ENCODE data around the gene CXCL14.

DNA sequence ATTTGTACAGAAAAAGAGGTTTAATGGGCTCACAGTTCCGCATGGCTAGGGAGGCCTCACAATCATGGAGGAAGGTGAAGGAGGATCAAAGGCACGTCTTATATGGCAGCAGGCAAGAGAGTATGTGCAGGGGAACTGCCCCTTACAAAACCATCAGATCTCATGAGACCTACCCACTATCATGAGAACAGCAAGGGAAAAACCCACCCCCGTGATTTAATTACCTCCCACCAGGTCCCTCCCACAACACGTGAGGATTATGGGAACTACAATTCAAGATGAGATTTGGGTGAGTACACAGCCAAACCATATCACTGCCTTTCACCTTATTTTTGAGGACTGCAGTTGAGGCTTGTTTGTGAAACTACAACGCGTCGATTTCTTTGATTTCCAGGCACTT lies 22.2 kb downstream of the CXCL14 start:
- TF ChIP-seq, protein P1, sequence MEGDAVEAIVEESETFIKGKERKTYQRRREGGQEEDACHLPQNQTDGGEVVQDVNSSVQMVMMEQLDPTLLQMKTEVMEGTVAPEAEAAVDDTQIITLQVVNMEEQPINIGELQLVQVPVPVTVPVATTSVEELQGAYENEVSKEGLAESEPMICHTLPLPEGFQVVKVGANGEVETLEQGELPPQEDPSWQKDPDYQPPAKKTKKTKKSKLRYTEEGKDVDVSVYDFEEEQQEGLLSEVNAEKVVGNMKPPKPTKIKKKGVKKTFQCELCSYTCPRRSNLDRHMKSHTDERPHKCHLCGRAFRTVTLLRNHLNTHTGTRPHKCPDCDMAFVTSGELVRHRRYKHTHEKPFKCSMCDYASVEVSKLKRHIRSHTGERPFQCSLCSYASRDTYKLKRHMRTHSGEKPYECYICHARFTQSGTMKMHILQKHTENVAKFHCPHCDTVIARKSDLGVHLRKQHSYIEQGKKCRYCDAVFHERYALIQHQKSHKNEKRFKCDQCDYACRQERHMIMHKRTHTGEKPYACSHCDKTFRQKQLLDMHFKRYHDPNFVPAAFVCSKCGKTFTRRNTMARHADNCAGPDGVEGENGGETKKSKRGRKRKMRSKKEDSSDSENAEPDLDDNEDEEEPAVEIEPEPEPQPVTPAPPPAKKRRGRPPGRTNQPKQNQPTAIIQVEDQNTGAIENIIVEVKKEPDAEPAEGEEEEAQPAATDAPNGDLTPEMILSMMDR (IDR thresholded peaks at IDR 0.05) = no peak
- TF ChIP-seq POLR2A (IDR thresholded peaks at IDR 0.05) = no peak
